DND-41 (cell line): Measurements from ENCODE around the gene ZHX3.

ENCODE experiments used
- CTCF ChIP-seq: IDR thresholded peaks from 2 replicates; pipeline ENCODE4 v1.5.1; 2012; ENCODE audit warnings: borderline replicate concordance, low read length, moderate library complexity, mild to moderate bottlenecking; ENCODE audit not compliant: poor library complexity, severe bottlenecking; ENCODE audit errors: extremely low read depth
- EZH2 ChIP-seq: IDR thresholded peaks from 3 replicates; pipeline ENCODE4 v1.6.1; 2012; ENCODE audit warnings: borderline replicate concordance, low read depth, mild to moderate bottlenecking, moderate library complexity, low read length, inconsistent platforms; ENCODE audit not compliant: severe bottlenecking

DNA sequence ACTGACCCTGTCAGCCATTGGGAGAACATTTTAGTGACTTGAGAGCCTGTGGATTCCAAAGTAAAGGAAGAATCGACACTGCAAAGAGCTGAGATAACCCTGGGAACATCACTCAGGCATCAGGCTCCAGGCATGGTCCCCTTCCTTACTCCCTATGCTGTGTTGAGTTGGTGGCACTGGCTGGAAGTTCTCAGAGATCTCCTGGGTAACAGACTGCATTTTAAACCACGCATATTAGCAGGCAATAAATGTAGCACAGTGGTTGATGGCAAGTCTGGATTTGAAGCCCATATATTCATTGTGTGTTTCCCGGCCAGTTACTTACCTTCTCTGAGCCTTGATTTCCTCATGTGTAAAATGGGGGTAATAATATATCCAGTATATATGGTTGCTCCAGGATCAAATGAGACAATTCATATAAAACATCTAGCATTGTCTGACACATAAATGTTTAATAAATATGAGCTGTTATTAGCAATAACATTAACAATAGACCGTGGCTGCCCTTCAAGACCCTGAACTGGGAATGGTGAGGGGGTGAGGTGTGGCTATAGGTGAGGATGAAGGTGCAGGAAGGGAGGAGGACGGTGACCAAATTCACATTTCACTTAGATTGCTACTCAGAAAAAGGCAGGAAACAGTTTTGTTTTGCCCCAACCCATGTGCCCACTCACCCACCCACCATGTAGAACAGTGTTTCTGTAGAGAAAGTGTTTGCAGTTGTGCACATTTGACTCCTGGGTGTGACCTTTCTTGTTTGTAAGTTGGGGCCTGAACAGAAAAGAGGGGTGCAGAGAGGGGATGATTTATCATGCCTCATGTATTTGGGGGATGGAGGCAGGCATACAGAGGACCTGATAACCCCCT, 178.1 kb downstream of the ZHX3 start:
- TF ChIP-seq CTCF: no peak
- no peak for TF ChIP-seq EZH2
